HepG2 (cell line): ENCODE results near the gene PPFIA3. TPM values are rescaled to one million over a fixed set of nuclear protein-coding genes. Genes with fewer than 3 reads are reported as not detected.

Source experiments
- ATF4 ChIP-seq, 2 experiments: fragments of 450-650 bp in 1 of 2; sonication (generic) in 1 of 2; formaldehyde crosslinking; IDR thresholded peaks; 2 replicates each; pipeline versions ENCODE4 v1.5.0 to v1.8.0; 2020 to 2022; ENCODE audit warnings: mild to moderate bottlenecking in 1 of 2, missing genetic modification reagents in 1 of 2
- ATF7-NPFF ChIP-seq: sonication (generic); formaldehyde crosslinking; IDR thresholded peaks from 2 replicates; pipeline ENCODE4 v1.8.1; 2023; ENCODE audit warnings: mild to moderate bottlenecking, low read depth, missing genetic modification reagents, moderate library complexity
- HMG20B ChIP-seq: conservative IDR thresholded peaks from 2 replicates; pipeline ENCODE4 v1.6.1; 2016; ENCODE audit warnings: missing genetic modification reagents, missing compliant biosample characterization
- HMGXB4 ChIP-seq, 2 experiments: sonication (generic) in 1 of 2; formaldehyde crosslinking in 1 of 2; IDR thresholded peaks; 2 replicates each; pipeline versions ENCODE4 v1.4.0 to v1.6.1; 2018 to 2020; ENCODE audit warnings: missing genetic modification reagents in 2 of 2, borderline replicate concordance in 1 of 2, low read depth in 1 of 2, mild to moderate bottlenecking in 1 of 2, missing biosample characterization in 1 of 2
- PHF8 ChIP-seq: sonication (generic); formaldehyde crosslinking; IDR thresholded peaks from 2 replicates; pipeline ENCODE4 v1.5.0; 2020; ENCODE audit warnings: missing genetic modification reagents
- SMAD9 ChIP-seq: sonication (generic); formaldehyde crosslinking; IDR thresholded peaks from 2 replicates; pipeline ENCODE4 v1.5.1; 2020; ENCODE audit warnings: mild to moderate bottlenecking, missing genetic modification reagents
- ZBTB8A ChIP-seq: sonication (generic); formaldehyde crosslinking; IDR thresholded peaks from 2 replicates; pipeline ENCODE4 v1.4.0; 2020; ENCODE audit warnings: mild to moderate bottlenecking, low read depth, missing genetic modification reagents, borderline replicate concordance
- ZFP41 ChIP-seq: sonication (generic); formaldehyde crosslinking; IDR thresholded peaks from 2 replicates; pipeline ENCODE4 v1.4.0; 2020; ENCODE audit warnings: mild to moderate bottlenecking, missing genetic modification reagents, borderline replicate concordance
- ZIK1 ChIP-seq: sonication (generic); formaldehyde crosslinking; IDR thresholded peaks from 2 replicates; pipeline ENCODE4 v1.5.0; 2020; ENCODE audit warnings: mild to moderate bottlenecking, low read depth, missing genetic modification reagents, borderline replicate concordance
- ZNF20 ChIP-seq: sonication (generic); formaldehyde crosslinking; IDR thresholded peaks from 2 replicates; pipeline ENCODE4 v1.4.0; 2020; ENCODE audit warnings: mild to moderate bottlenecking, moderate library complexity, missing genetic modification reagents
- ZNF232 ChIP-seq: sonication (generic); formaldehyde crosslinking; IDR thresholded peaks from 2 replicates; pipeline ENCODE4 v1.4.0; 2020; ENCODE audit warnings: missing genetic modification reagents, borderline replicate concordance
- ZNF280B ChIP-seq: sonication (generic); formaldehyde crosslinking; IDR thresholded peaks from 2 replicates; pipeline ENCODE4 v1.5.0; 2020; ENCODE audit warnings: missing genetic modification reagents, mild to moderate bottlenecking, borderline replicate concordance
- ZNF597 ChIP-seq: sonication (generic); formaldehyde crosslinking; IDR thresholded peaks from 2 replicates; pipeline ENCODE4 v1.5.0; 2020; ENCODE audit warnings: missing genetic modification reagents
- ZNF646 ChIP-seq: sonication (generic); formaldehyde crosslinking; IDR thresholded peaks from 2 replicates; pipeline ENCODE4 v1.9.0; 2021; ENCODE audit warnings: mild to moderate bottlenecking, missing genetic modification reagents
- polyA plus RNA-seq, 8 experiments: library from polyadenylated mRNA; depleted of rRNA in 3 of 8; stranded (reverse) in 7 of 8; unstranded in 1 of 8; fragments of >200 nt; fragmentation: Illumina TruSeq in 4 of 8; extraction: Trizol in 4 of 8; gene quantifications; 2 replicates each; pipeline versions ENCODE4 v1.2.1 to v1.2.3, GENCODE V29; 2011 to 2016; ENCODE audit warnings: low read depth in 4 of 8, missing spikeins in 1 of 8, mixed read lengths in 1 of 8; ENCODE audit not compliant: insufficient read depth in 1 of 8
- total RNA-seq, 5 experiments: library from RNA; depleted of rRNA; stranded (reverse); fragments of >200 nt; fragmentation: Illumina TruSeq; extraction: Trizol; gene quantifications; 2 replicates each; pipeline ENCODE4 v1.2.3, GENCODE V29; 2016; ENCODE audit warnings: low read depth in 1 of 5

The PPFIA3 gene
- total and polyA plus RNA-seq, 2 of the 13 experiments (the other 11 are each of a cell fraction or from before 2014, with no cell fraction given), result 6.7 to 8.6 TPM

GRCh38 chr19:49127674-49128544, 8.6 kb downstream of the PPFIA3 start (continued):
- TF ChIP-seq ZNF597 (CRISPR knock-in tag) (no peak), ZNF280B (CRISPR knock-in tag) (peak; percentile 99), ZNF646 (peak; percentile 60; the same call in 1 of the 2 replicates), HMG20B (peak; percentile 87), ATF7-NPFF (peak; percentile 100), SMAD9 (CRISPR knock-in tag) (peak; percentile 99), PHF8 (CRISPR knock-in tag) (peak; percentile 72), HMGXB4 (CRISPR knock-in tag; IDR thresholded peaks at IDR 0.05; ENCODE audit: borderline replicate concordance in 1 of 2, low read depth in 1 of 2) (peak; percentile 68 to 98), ZNF20 (0 out of 2 replicates have a peak, but pooled peaks have one; percentile 69), ZFP41 (CRISPR knock-in tag) (peak; percentile 99), ATF4 (CRISPR knock-in tag; IDR thresholded peaks at IDR 0.05) (peak in 1 of 2 experiments; percentile 77; a peak in 2 of 4 replicates), ZBTB8A (CRISPR knock-in tag) (0 out of 2 replicates have a peak, but pooled peaks have one; percentile 39), ZNF232 (CRISPR knock-in tag) (peak; percentile 99), ZIK1 (CRISPR knock-in tag) (peak; percentile 100)
